Spinal cord (tissue), 10 donors: ENCODE results near the gene HENMT1. TPM values are rescaled to one million over a fixed set of nuclear protein-coding genes. Genes with fewer than 3 reads are reported as not detected.
A peak's percentile ranks its signal among the peaks of the same experiment; 100 is the strongest.

Source experiments
- DNase-seq, 6 donors: peaks; one replicate each; pipeline versions ENCODE4 v3.0.0 to v3.0.0-alpha.2; 2013 to 2015; ENCODE audit warnings: low spot score in 6 of 6, low read depth in 4 of 6
- H3K27ac ChIP-seq: one replicate; pipeline ENCODE4 v1.5.1; 2013; ENCODE audit warnings: low read depth, low read length, control low read depth
- H3K27me3 ChIP-seq: one replicate; pipeline ENCODE4 v1.6.1; 2013; ENCODE audit warnings: low read length; ENCODE audit not compliant: control insufficient read depth, insufficient read depth
- H3K36me3 ChIP-seq: one replicate; pipeline ENCODE4 v1.6.1; 2013; ENCODE audit warnings: low read length; ENCODE audit not compliant: control insufficient read depth, insufficient read depth
- H3K4me1 ChIP-seq: one replicate; pipeline ENCODE4 v1.6.1; 2013; ENCODE audit warnings: low read length; ENCODE audit not compliant: control insufficient read depth, insufficient read depth
- H3K4me3 ChIP-seq: one replicate; pipeline ENCODE4 v1.5.1; 2013; ENCODE audit warnings: low read depth, low read length, control low read depth
- H3K9me3 ChIP-seq: one replicate; pipeline ENCODE4 v1.6.1; 2013; ENCODE audit warnings: low read length; ENCODE audit not compliant: control insufficient read depth, insufficient read depth
- WGBS: methylation state at CpG from one replicate; pipeline ENCODE4 v1.1.5; 2013; ENCODE audit warnings: missing lambda C conversion rate; ENCODE audit not compliant: insufficient coverage; 5-methylcytosine and 5-hydroxymethylcytosine counted together
- polyA plus RNA-seq, 2 donors: library from polyadenylated mRNA; unstranded; fragments of 120-200 nt; gene quantifications; one replicate each; pipeline ENCODE4 v1.2.1, GENCODE V29; 2013; ENCODE audit not compliant: insufficient read length in 2 of 2
- total RNA-seq, 2 donors: library from RNA; depleted of rRNA in 1 of 2; stranded (reverse); fragments of 120-200 nt in 1 of 2; fragments of >200 nt in 1 of 2; gene quantifications; one replicate each; pipeline versions ENCODE4 v1.2.3 to v1.2.4, GENCODE V29; 2013 to 2014
- donor health status: healthy.

HENMT1 gene
- total and polyA plus RNA-seq, 4 donors: 21.3 to 28.7 (median 25.8) TPM

DNA sequence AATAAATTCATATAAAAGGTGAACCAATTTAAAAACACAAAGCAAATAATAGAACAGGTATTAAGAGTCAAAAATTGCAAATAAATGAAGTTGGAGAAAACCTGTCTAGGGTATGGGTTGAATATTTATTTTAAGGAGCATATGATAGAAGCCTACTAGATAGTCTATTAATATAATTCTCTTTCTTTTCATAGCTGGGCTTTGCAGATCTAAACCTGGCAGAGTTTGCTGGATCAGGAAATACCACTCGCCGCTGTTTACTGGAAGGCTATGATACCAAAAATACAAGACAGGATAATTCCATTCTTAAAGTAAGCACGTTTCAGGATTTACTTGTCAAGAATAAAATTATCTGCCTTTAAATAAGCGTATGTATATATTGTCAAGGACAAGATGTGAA, 48.9 kb downstream of the HENMT1 start:
- no CpG with 5 or more reads among the region's 4 CpGs for WGBS
- H3K36me3 ChIP-seq: peaks cover 5% of the 10 kb centered on the region
- no peak overlapping the region for H3K4me3 ChIP-seq
- no peaks in the 10 kb centered on the region for H3K27me3 ChIP-seq
- DNase-seq: no peak
- no peak overlapping the region for H3K27ac ChIP-seq
- H3K4me1 ChIP-seq: no peaks in the 10 kb centered on the region
- no peaks in the 10 kb centered on the region for H3K9me3 ChIP-seq

DNA sequence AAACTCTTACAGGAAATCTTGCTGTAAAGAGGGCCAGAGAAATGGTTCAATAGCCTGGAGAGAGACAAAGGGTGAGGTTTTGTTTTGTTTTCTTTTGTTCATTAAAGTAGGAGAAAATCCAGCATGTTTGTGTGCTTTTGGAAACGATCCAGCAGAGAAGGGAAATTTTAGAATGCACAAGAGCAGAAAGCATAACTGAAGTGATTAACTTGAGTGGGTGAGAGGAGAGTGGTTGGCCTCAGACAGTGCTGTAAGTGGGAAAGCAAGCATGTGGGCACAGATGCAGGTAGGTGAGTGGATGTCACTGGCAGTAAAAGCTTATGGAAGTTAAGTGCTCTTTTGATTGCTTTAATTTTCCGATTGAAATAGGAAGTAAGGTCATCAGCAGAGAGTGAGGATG, 50.8 kb downstream of the HENMT1 start:
- H3K4me1 ChIP-seq: no peaks in the 10 kb centered on the region
- no peak overlapping the region for H3K4me3 ChIP-seq
- H3K9me3 ChIP-seq: no peaks in the 10 kb centered on the region
- H3K27ac ChIP-seq: no peak overlapping the region
- peak in 2 of 6 donors; percentile 32 to 41 for DNase-seq
- peaks cover 5% of the 10 kb centered on the region for H3K36me3 ChIP-seq
- WGBS: 50% methylated on average over 2 of the region's 2 CpGs
- H3K27me3 ChIP-seq: no peaks in the 10 kb centered on the region

DNA sequence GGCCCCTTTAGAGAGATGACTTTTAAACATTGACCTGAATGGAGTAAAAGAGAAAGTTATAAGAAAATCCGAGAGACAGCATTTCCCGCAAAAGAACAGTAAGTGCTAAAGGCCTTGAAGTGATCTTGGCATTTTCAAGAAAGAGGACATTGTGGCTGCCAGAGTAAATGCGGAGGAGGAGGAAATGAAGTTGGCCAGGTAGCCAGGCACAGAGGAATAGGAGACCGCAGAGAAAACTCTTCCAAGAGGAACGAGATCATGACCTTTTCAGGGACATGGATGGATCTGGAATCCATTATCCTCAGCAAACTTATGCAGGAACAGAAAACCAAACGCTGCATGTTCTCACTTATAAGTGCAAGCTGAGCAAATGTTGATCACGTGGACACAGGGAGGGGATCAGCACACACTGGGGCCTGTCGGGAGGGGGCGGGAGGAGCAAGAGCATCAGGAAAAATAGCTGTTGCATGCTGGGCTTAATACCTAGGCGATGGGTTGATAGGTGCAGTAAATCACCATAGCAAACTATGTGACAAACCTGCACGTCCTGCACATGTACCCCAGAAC, 51.3 kb downstream of the HENMT1 start:
- no peak overlapping the region for H3K4me3 ChIP-seq
- H3K9me3 ChIP-seq: no peaks in the 10 kb centered on the region
- DNase-seq: peak in 1 of 6 donors; percentile 55
- no peaks in the 10 kb centered on the region for H3K27me3 ChIP-seq
- H3K36me3 ChIP-seq: peaks cover 5% of the 10 kb centered on the region
- 63% methylated on average over 8 of the region's 11 CpGs for WGBS
- H3K27ac ChIP-seq: no peak overlapping the region
- H3K4me1 ChIP-seq: no peaks in the 10 kb centered on the region

DNA sequence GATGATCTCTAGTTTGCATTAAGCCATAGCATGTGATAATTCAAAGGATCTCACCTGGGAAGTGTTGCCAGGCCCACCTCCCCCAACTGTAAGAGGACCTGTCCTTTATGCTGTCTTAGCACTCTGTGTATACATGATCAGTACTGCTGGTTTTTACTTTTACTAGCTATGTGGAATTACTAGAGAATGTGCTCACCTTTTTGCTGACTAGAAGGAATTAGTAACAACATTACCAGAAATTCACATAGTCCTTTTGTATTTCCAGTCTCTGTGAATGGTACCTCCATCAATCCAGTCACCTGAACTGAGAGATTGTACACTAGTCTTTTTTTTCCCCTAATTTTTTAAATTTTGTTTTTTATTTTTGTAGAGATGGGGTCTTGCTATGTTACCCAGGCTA, 54.4 kb downstream of the HENMT1 start:
- no peak overlapping the region for H3K4me3 ChIP-seq
- H3K27ac ChIP-seq: no peak overlapping the region
- no peaks in the 10 kb centered on the region for H3K9me3 ChIP-seq
- no peak for DNase-seq
- peaks cover 3% of the 10 kb centered on the region for H3K36me3 ChIP-seq
- no peaks in the 10 kb centered on the region for H3K27me3 ChIP-seq
- H3K4me1 ChIP-seq: no peaks in the 10 kb centered on the region

DNA sequence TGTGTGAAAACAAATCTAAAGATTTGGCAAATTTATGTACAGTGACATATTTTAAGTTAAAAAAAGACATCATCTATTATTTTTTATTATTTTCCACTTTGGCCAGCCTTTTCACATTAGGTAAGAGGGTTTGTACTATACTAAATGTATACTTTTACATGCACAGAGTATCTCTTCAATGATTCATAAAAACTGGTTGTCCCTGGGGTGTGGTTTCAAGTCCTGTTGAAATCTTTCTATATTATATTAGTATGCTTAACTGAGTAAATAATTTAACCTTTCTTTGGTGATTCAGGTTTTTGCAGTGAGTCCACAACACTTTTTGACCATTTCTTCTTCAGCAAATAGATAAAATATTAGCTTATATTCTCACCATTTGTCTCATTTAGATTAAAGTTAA, 55.3 kb downstream of the HENMT1 start:
- H3K36me3 ChIP-seq: peaks cover 3% of the 10 kb centered on the region
- H3K27me3 ChIP-seq: no peaks in the 10 kb centered on the region
- no peaks in the 10 kb centered on the region for H3K9me3 ChIP-seq
- no peaks in the 10 kb centered on the region for H3K4me1 ChIP-seq
- no peak overlapping the region for H3K4me3 ChIP-seq
- DNase-seq: no peak
- no peak overlapping the region for H3K27ac ChIP-seq

DNA sequence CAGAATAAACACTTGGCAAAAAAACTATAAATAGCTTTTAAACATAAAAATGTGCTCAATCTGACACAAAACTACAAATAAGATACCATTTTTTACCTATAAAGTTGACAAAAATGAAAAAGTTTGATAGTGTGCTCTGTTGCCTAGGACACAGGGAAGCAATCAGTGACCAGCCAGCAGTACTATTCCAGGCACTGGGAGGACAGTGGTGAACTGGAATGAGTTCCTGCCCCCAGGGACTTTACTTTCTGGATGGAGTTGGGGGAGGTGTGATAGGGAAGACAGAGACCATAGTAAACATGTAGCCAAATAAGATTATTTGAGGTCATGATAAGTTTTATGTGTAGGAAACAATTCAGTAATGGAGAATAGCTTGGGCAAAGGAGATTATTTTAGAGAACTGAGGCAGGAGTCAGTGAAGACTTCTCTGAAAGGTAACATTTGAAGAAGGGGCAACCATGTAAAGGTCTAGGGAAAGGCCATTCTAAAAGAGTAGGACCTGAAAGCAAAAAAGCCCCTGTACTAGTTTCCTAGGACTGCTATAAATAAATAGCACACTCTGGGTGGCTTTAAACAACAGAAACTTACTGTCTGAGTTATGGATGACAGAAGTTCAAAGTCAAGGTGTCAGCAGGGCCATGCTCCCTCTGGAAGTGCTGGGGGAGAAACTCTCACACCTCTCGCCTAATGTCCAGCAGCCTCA, 59.0 kb downstream of the HENMT1 start:
- no peaks in the 10 kb centered on the region for H3K4me1 ChIP-seq
- no peak for DNase-seq
- H3K27ac ChIP-seq: no peak overlapping the region
- H3K36me3 ChIP-seq: peaks cover 3% of the 10 kb centered on the region
- H3K4me3 ChIP-seq: no peak overlapping the region
- H3K27me3 ChIP-seq: no peaks in the 10 kb centered on the region
- 100% methylated on average over 1 of the region's 1 CpG for WGBS
- no peaks in the 10 kb centered on the region for H3K9me3 ChIP-seq

DNA sequence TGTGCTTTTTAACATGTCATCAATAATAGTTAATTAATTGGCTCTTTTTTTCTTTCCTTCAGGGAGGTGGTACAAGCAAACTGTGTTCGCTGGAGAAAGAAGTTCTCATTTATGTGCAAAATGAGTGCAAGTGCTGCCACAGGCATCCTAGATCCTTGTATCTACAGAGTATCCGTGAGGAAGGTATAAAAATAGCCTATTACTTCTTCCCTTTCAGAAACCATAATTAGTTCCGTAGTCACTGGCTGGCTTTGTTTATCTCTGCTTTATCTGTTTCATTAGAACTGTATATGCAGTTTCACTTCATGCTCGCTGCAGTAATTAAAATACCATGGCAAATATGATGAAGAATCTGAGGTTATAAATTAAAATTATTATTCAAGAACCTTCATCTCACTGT, 60.4 kb downstream of the HENMT1 start:
- no peak overlapping the region for H3K27ac ChIP-seq
- no CpG with 5 or more reads among the region's 4 CpGs for WGBS
- DNase-seq: no peak
- no peaks in the 10 kb centered on the region for H3K4me1 ChIP-seq
- H3K27me3 ChIP-seq: no peaks in the 10 kb centered on the region
- H3K36me3 ChIP-seq: peaks cover 3% of the 10 kb centered on the region
- H3K4me3 ChIP-seq: no peak overlapping the region
- H3K9me3 ChIP-seq: no peaks in the 10 kb centered on the region

DNA sequence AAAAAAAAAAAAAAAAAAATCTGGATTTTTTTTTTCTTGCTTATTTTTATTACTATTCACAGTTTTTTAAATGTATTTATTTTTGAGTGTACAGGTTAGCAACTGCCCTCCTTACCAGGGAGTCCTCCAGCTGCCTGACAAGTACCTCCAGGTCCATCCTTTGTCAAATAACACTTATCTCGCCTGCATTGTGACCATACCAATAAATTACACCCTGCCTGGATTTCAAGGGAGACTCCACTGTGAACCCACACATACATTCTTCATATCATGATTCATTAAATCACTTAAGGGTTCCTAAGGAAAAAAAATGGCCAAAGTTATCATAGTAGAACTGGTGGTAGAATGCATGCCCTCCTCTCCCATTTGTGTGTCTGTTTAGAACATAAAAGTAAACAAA, 62.6 kb downstream of the HENMT1 start:
- no peaks in the 10 kb centered on the region for H3K4me1 ChIP-seq
- DNase-seq: no peak
- WGBS: 60% methylated on average over 1 of the region's 1 CpG
- peaks cover 3% of the 10 kb centered on the region for H3K36me3 ChIP-seq
- H3K4me3 ChIP-seq: no peak overlapping the region
- H3K27me3 ChIP-seq: no peaks in the 10 kb centered on the region
- H3K9me3 ChIP-seq: no peaks in the 10 kb centered on the region
- H3K27ac ChIP-seq: no peak overlapping the region
